HCT116 (cell line): ENCODE measurements around the gene RPE65. TPM values are rescaled to one million over a fixed set of nuclear protein-coding genes. Genes with fewer than 3 reads are reported as not detected.

ENCODE experiments used
- ATAC-seq: fragments of 200-7000 bp; cut with Tn5 transposase; 2 replicates; pipeline ENCODE4 v1.9.1; 2020; ENCODE audit warnings: mild to moderate bottlenecking, moderate library complexity
- BruUV-seq: library from RNA; stranded (reverse); fragments of 400-500 nt; replicated peaks from 2 replicates; lab custom pipeline; 2021; lab: Mats Ljungman, UMichigan
- CTCF ChIA-PET: fragments of 300-600 bp; sonication (Branson Sonifier 250); formaldehyde crosslinking; loops from one replicate; lab custom pipeline; 2021; ENCODE audit warnings: antibody characterized with exemption; lab: Charles Lee
- POLR2A ChIA-PET: fragments of 300-600, 350-600 bp; sonication (Branson Sonifier 250); formaldehyde crosslinking; loops from one replicate; lab custom pipeline; 2021; ENCODE audit warnings: antibody characterized with exemption; lab: Charles Lee
- RAD21 ChIA-PET, 2 experiments: fragments of 300-600 bp; sonication (Branson Sonifier 250); formaldehyde crosslinking; loops; one replicate each; lab custom pipeline; 2023; ENCODE audit warnings: low total read pairs in 2 of 2; ENCODE audit not compliant: uncharacterized antibody in 2 of 2, unreplicated experiment in 2 of 2, low non-redundant PET in 1 of 2; lab: Charles Lee
- DNase-seq: peaks from one replicate; pipeline ENCODE4 v3.0.0-alpha.2; 2010; ENCODE audit warnings: low read depth, low spot score
- H2AFZ ChIP-seq: fragments of 200-600 bp; shearing (Covaris generic), sonication (generic); 2 replicates; pipeline ENCODE4 v1.6.1; 2017; ENCODE audit warnings: low read depth, mixed run types, mixed read lengths, antibody characterized with exemption, low read length; ENCODE audit not compliant: poor library complexity, severe bottlenecking
- H3K27ac ChIP-seq: 2 replicates; pipeline ENCODE4 v1.5.1; 2012; ENCODE audit warnings: low read depth, low read length
- H3K27me3 ChIP-seq: fragments of 200-600 bp; sonication (generic); 2 replicates; pipeline ENCODE4 v1.6.1; 2016; ENCODE audit warnings: mixed run types, low read length, mixed read lengths; ENCODE audit not compliant: insufficient read depth
- H3K36me3 ChIP-seq, 2 experiments: fragments of 200-500 bp in 1 of 2; fragments of 200-600 bp in 1 of 2; sonication (Bioruptor generic) in 1 of 2; sonication (generic) in 1 of 2; 2 replicates each; pipeline versions ENCODE4 v1.5.1 to v1.6.1; 2014 to 2016; ENCODE audit warnings: low read length in 2 of 2, inconsistent platforms in 1 of 2, mixed read lengths in 1 of 2, mixed run types in 1 of 2; ENCODE audit not compliant: insufficient read depth in 2 of 2, control insufficient read depth in 1 of 2
- H3K4me1 ChIP-seq, 2 experiments: fragments of 200-600 bp in 1 of 2; sonication (generic) in 1 of 2; 2 replicates each; pipeline versions ENCODE4 v1.5.1 to v1.6.1; 2012 to 2017; ENCODE audit warnings: low read length in 2 of 2, inconsistent platforms in 1 of 2, mild to moderate bottlenecking in 1 of 2, mixed read lengths in 1 of 2, mixed run types in 1 of 2, moderate library complexity in 1 of 2; ENCODE audit not compliant: insufficient read depth in 2 of 2, control insufficient read depth in 1 of 2
- H3K4me2 ChIP-seq: fragments of 200-600 bp; sonication (generic); 2 replicates; pipeline ENCODE4 v1.6.1; 2017; ENCODE audit warnings: mixed run types, low read length, mixed read lengths
- H3K4me3 ChIP-seq, 2 experiments: fragments of 200-600 bp in 1 of 2; sonication (generic) in 1 of 2; replicated peaks in 1 of 2; 2 replicates each; pipeline ENCODE4 v1.5.1; 2011 to 2016; ENCODE audit warnings: low read length in 2 of 2, control low read depth in 1 of 2, low read depth in 1 of 2, mild to moderate bottlenecking in 1 of 2, mixed read lengths in 1 of 2, mixed run types in 1 of 2
- H3K79me2 ChIP-seq: fragments of 200-600 bp; sonication (generic); 2 replicates; pipeline ENCODE4 v1.6.1; 2017; ENCODE audit warnings: mild to moderate bottlenecking, mixed run types, low read length, moderate library complexity, mixed read lengths; ENCODE audit not compliant: insufficient read depth
- H3K9ac ChIP-seq: fragments of 200-600 bp; sonication (generic); 2 replicates; pipeline ENCODE4 v1.6.1; 2016; ENCODE audit warnings: low read length, mixed read lengths
- H3K9me2 ChIP-seq: fragments of 200-600 bp; sonication (generic), shearing (Covaris generic); 2 replicates; pipeline ENCODE4 v1.6.1; 2017; ENCODE audit warnings: mixed run types, mild to moderate bottlenecking, moderate library complexity; ENCODE audit not compliant: insufficient read depth
- H3K9me3 ChIP-seq, 2 experiments: fragments of 200-500 bp in 1 of 2; fragments of 200-600 bp in 1 of 2; sonication (Bioruptor generic) in 1 of 2; sonication (generic) in 1 of 2; 2 replicates each; pipeline ENCODE4 v1.6.1; 2014 to 2017; ENCODE audit warnings: low read length in 2 of 2, mixed read lengths in 2 of 2, inconsistent platforms in 1 of 2, low read depth in 1 of 2, mild to moderate bottlenecking in 1 of 2, mixed run types in 1 of 2, moderate library complexity in 1 of 2; ENCODE audit not compliant: control insufficient read depth in 1 of 2, insufficient read depth in 1 of 2
- H4K20me1 ChIP-seq: fragments of 200-600 bp; sonication (generic), shearing (Covaris generic); 2 replicates; pipeline ENCODE4 v1.6.1; 2017; ENCODE audit warnings: mixed run types, mild to moderate bottlenecking, moderate library complexity; ENCODE audit not compliant: insufficient read depth
- CBX3 ChIP-seq: IDR thresholded peaks from 2 replicates; pipeline ENCODE4 v1.6.1; 2012; ENCODE audit warnings: low read depth
- CEBPB ChIP-seq: IDR thresholded peaks from 2 replicates; pipeline ENCODE4 v1.6.1; 2012; ENCODE audit warnings: low read depth
- EGR1 ChIP-seq: IDR thresholded peaks from 2 replicates; pipeline ENCODE4 v1.6.1; 2012; ENCODE audit warnings: low read depth
- ELF1 ChIP-seq: IDR thresholded peaks from 2 replicates; pipeline ENCODE4 v1.6.1; 2012; ENCODE audit warnings: low read depth, borderline replicate concordance
- EZH2 ChIP-seq: fragments of 200-600 bp; sonication (generic); IDR thresholded peaks from 2 replicates; pipeline ENCODE4 v1.6.1; 2017; ENCODE audit warnings: antibody characterized with exemption, mixed run types
- EZH2phosphoT487 ChIP-seq: fragments of 200-600 bp; IDR thresholded peaks from 2 replicates; pipeline ENCODE4 v1.6.1; 2018; ENCODE audit warnings: antibody characterized with exemption, borderline replicate concordance
- JUND ChIP-seq: IDR thresholded peaks from 2 replicates; pipeline ENCODE4 v1.6.1; 2012
- POLR2A ChIP-seq: IDR thresholded peaks from 2 replicates; pipeline ENCODE4 v1.7.0; 2011; ENCODE audit warnings: borderline replicate concordance; ENCODE audit not compliant: insufficient read depth, insufficient read length; ENCODE audit errors: extremely low read depth
- POLR2AphosphoS5 ChIP-seq: IDR thresholded peaks from 2 replicates; pipeline ENCODE4 v1.6.1; 2011; ENCODE audit warnings: mild to moderate bottlenecking, low read depth, low read length, moderate library complexity
- RAD21 ChIP-seq: IDR thresholded peaks from 2 replicates; pipeline ENCODE4 v1.6.1; 2012; ENCODE audit warnings: low read depth, mild to moderate bottlenecking
- SIN3A ChIP-seq: IDR thresholded peaks from 2 replicates; pipeline ENCODE4 v1.6.1; 2012; ENCODE audit warnings: low read depth
- TCF7L2 ChIP-seq: IDR thresholded peaks from 2 replicates; pipeline ENCODE4 v1.7.0; 2011; ENCODE audit warnings: borderline replicate concordance, inconsistent platforms; ENCODE audit not compliant: insufficient read depth, insufficient read length; ENCODE audit errors: extremely low read depth
- YY1 ChIP-seq: IDR thresholded peaks from 2 replicates; pipeline ENCODE4 v1.6.1; 2011; ENCODE audit warnings: low read length, low read depth, moderate library complexity, mild to moderate bottlenecking; ENCODE audit not compliant: insufficient replicate concordance; ENCODE audit errors: extremely low read depth
- ZFX ChIP-seq: fragments of 450-650 bp; IDR thresholded peaks from 2 replicates; pipeline ENCODE4 v1.6.1; 2017
- ZNF274 ChIP-seq: fragments of 200-500 bp; sonication (Bioruptor generic); IDR thresholded peaks from 2 replicates; pipeline ENCODE4 v1.6.1; 2014; ENCODE audit warnings: mild to moderate bottlenecking, low read depth, low read length, inconsistent platforms
- intact Hi-C: fragments of 100-400 bp; cut with micrococcal nuclease; formaldehyde crosslinking; loops from 2 replicates; pipeline ENCODE4 v1.10.0; 2022
- total RNA-seq: library from RNA; stranded (reverse); gene quantifications from one replicate; pipeline ENCODE4 v1.2.1, GENCODE V29; 2021; ENCODE audit not compliant: unreplicated experiment
- TF ChIP-seq, protein P1 (sequence below): IDR thresholded peaks from 2 replicates; pipeline ENCODE4 v1.6.1; 2012
- TF ChIP-seq, protein P2 (sequence below): IDR thresholded peaks from 2 replicates; pipeline ENCODE4 v1.6.1; 2011; ENCODE audit warnings: mild to moderate bottlenecking, low read length, moderate library complexity; ENCODE audit not compliant: insufficient replicate concordance; ENCODE audit errors: extremely low read depth
- TF ChIP-seq, protein P3 (sequence below), 3 experiments: fragments of 200-600 bp in 1 of 3; sonication (generic) in 1 of 3; IDR thresholded peaks in 2 of 3; conservative IDR thresholded peaks in 1 of 3; 2 replicates each; pipeline ENCODE4 v1.5.1; 2012 to 2017; ENCODE audit warnings: low read depth in 2 of 3, low read length in 2 of 3, antibody characterized with exemption in 1 of 3, borderline replicate concordance in 1 of 3, control low read depth in 1 of 3, mild to moderate bottlenecking in 1 of 3, mixed read lengths in 1 of 3, mixed run types in 1 of 3, moderate library complexity in 1 of 3; ENCODE audit not compliant: insufficient read depth in 1 of 3

Gene RPE65
- total RNA-seq, 1 experiment from 2014 or later = not detected

DNA sequence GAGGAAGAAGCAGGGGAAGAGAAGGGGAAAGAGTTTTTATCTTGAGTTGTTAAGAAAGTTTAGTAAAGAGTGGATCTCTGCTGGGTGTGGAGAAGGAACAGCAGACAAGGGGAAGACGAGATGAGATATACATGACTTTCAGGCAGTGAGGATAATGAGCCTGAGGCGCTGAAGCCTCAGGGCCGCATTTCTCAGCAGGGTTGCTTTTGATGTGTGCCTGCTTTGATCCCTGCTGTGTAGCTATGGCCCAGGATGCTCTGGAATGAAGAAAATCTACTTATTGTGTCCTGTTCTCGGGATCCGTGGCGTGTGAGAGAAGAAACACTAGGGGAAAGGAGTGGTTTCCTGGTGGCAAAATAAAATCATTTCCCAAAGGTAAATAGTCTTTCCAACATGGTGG, 15.1 kb upstream of the RPE65 start:
- ATAC-seq = peak; percentile 53; the same call in 1 of the 2 replicates
- TF ChIP-seq ZNF274 = no peak
- peak; percentile 86 for TF ChIP-seq TCF7L2
- TF ChIP-seq, protein P1, sequence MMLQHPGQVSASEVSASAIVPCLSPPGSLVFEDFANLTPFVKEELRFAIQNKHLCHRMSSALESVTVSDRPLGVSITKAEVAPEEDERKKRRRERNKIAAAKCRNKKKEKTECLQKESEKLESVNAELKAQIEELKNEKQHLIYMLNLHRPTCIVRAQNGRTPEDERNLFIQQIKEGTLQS = no peak
- H3K9ac ChIP-seq = no peak overlapping the region

DNA sequence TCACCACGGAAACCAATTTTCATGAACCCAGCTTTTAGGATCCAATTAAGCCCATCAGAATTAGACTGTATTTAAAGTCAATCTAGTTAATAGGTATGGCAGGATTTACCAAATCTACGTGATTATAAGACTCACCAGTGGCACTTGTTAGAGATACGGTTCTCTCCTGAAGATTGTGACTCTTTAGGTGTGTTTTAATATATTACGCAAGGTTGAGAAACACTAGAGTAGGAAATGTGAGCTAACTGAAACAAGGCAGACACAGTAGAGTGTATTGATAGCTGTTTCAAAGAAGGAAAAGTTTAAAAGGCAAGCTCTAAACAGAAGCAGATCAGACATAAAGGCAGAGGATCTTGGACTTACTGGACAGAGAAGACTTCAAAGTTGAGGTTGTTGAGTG, 11.2 kb upstream of the RPE65 start:
- no TSS peak for BruUV-seq
- RAD21 ChIA-PET = no interaction called here
- Histone ChIP-seq H2AFZ (no peak overlapping the region), H3K27ac (no peak overlapping the region), H3K9me3 (peaks cover 0 to 10% of the 10 kb centered on the region in 2 experiments; a peak in 1 of 4 replicates), H3K36me3 (peaks cover 2 to 42% of the 10 kb centered on the region in 2 experiments; a peak in 2 of 4 replicates), H3K4me3 (no peak overlapping the region), H3K9ac (no peak overlapping the region), H4K20me1 (no peaks in the 10 kb centered on the region), H3K27me3 (no peaks in the 10 kb centered on the region), H3K4me1 (peaks cover 5 to 32% of the 10 kb centered on the region in 2 experiments; a peak in 3 of 4 replicates), H3K79me2 (no peaks in the 10 kb centered on the region), H3K9me2 (no peaks in the 10 kb centered on the region), H3K4me2 (no peak overlapping the region)
- POLR2A ChIA-PET = no interaction called here
- intact Hi-C loops = no loop called here
- DNase-seq (no peak), ATAC-seq (no peak)
- CTCF ChIA-PET = interaction anchor here (1.7 kb wide), 1 partner anchor 9 kb away, joined by 4 read pairs; no protein-coding TSS in a partner anchor
- TF ChIP-seq JUND = no peak
- TF ChIP-seq CEBPB = no peak
- TF ChIP-seq ELF1 = no peak
- no peak for TF ChIP-seq YY1
- TF ChIP-seq SIN3A = no peak
- TF ChIP-seq ZFX = no peak
- TF ChIP-seq EZH2 = no peak
- TF ChIP-seq ZNF274 = no peak
- no peak for TF ChIP-seq POLR2AphosphoS5
- TF ChIP-seq, protein P2, sequence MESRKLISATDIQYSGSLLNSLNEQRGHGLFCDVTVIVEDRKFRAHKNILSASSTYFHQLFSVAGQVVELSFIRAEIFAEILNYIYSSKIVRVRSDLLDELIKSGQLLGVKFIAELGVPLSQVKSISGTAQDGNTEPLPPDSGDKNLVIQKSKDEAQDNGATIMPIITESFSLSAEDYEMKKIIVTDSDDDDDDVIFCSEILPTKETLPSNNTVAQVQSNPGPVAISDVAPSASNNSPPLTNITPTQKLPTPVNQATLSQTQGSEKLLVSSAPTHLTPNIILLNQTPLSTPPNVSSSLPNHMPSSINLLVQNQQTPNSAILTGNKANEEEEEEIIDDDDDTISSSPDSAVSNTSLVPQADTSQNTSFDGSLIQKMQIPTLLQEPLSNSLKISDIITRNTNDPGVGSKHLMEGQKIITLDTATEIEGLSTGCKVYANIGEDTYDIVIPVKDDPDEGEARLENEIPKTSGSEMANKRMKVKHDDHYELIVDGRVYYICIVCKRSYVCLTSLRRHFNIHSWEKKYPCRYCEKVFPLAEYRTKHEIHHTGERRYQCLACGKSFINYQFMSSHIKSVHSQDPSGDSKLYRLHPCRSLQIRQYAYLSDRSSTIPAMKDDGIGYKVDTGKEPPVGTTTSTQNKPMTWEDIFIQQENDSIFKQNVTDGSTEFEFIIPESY = no peak
- TF ChIP-seq CBX3 = no peak
- no peak for TF ChIP-seq POLR2A
- no peak for TF ChIP-seq EGR1
- no peak for TF ChIP-seq EZH2phosphoT487
- TF ChIP-seq RAD21 = no peak
- TF ChIP-seq, protein P3, sequence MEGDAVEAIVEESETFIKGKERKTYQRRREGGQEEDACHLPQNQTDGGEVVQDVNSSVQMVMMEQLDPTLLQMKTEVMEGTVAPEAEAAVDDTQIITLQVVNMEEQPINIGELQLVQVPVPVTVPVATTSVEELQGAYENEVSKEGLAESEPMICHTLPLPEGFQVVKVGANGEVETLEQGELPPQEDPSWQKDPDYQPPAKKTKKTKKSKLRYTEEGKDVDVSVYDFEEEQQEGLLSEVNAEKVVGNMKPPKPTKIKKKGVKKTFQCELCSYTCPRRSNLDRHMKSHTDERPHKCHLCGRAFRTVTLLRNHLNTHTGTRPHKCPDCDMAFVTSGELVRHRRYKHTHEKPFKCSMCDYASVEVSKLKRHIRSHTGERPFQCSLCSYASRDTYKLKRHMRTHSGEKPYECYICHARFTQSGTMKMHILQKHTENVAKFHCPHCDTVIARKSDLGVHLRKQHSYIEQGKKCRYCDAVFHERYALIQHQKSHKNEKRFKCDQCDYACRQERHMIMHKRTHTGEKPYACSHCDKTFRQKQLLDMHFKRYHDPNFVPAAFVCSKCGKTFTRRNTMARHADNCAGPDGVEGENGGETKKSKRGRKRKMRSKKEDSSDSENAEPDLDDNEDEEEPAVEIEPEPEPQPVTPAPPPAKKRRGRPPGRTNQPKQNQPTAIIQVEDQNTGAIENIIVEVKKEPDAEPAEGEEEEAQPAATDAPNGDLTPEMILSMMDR (IDR thresholded peaks at IDR 0.05 in 2 of 3, conservative IDR thresholded peaks at IDR 0.05 in 1 of 3; ENCODE audit: borderline replicate concordance in 1 of 3, insufficient read depth in 1 of 3, low read depth in 2 of 3, low read length in 2 of 3) = no peak

More for the DNA sequence above, 15.1 kb upstream of the RPE65 start:
- BruUV-seq = no TSS peak
- Histone ChIP-seq H4K20me1 (no peaks in the 10 kb centered on the region), H3K4me1 (peaks cover 5 to 17% of the 10 kb centered on the region in 2 experiments; a peak in 2 of 4 replicates), H2AFZ (no peak overlapping the region), H3K4me3 (no peak overlapping the region), H3K27ac (no peak overlapping the region), H3K4me2 (no peak overlapping the region), H3K9me2 (no peaks in the 10 kb centered on the region), H3K79me2 (no peaks in the 10 kb centered on the region), H3K27me3 (no peaks in the 10 kb centered on the region), H3K9me3 (peaks cover 0 to 10% of the 10 kb centered on the region in 2 experiments; a peak in 1 of 4 replicates), H3K36me3 (peaks cover 2 to 46% of the 10 kb centered on the region in 2 experiments; a peak in 2 of 4 replicates)
- ChIA-PET CTCF (no interaction called here), RAD21 (no interaction called here), POLR2A (no interaction called here)
- intact Hi-C loops = no loop called here
- no peak for DNase-seq
